HepG2 (cell line): ENCODE measurements around the gene ANKRD10. TPM values are rescaled to one million over a fixed set of nuclear protein-coding genes. Genes with fewer than 3 reads are reported as not detected.

Experiments
- ATAC-seq: fragments of 200-7000 bp; cut with Tn5 transposase; 3 replicates; pipeline ENCODE4 v1.9.1; 2020; ENCODE audit warnings: mild to moderate bottlenecking, moderate library complexity
- BruUV-seq: library from RNA; stranded (reverse); fragments of 400-500 nt; replicated peaks from 2 replicates; lab custom pipeline; 2021; lab: Mats Ljungman, UMichigan
- CTCF ChIA-PET: fragments of 300-600 bp; formaldehyde crosslinking; extraction: SDS; loops from one replicate; lab custom pipeline; 2021; ENCODE audit warnings: low total read pairs, inconsistent platforms, low intra/inter-chr PET ratio; lab: Yijun Ruan, JAX
- POLR2A ChIA-PET: fragments of 350-600 bp; sonication (Branson Sonifier 250); formaldehyde crosslinking; loops from one replicate; lab custom pipeline; 2020; ENCODE audit warnings: antibody characterized with exemption, inconsistent platforms; lab: Yijun Ruan, JAX
- DNase-seq: peaks from one replicate; pipeline ENCODE4 v3.0.0-alpha.2; 2015; ENCODE audit warnings: low spot score
- FAIRE-seq: peaks from 3 replicates; lab custom pipeline; 2011; peaks lifted over from hg19 to GRCh38; lab: Jason Lieb, UNC
- H2AFZ ChIP-seq: one replicate; pipeline ENCODE4 v1.6.1; 2011; ENCODE audit warnings: low read length, inconsistent platforms
- H3K27ac ChIP-seq: fragments of 300-600 bp; 3 replicates; pipeline ENCODE4 v1.8.0; 2011; ENCODE audit warnings: mixed run types, mild to moderate bottlenecking, mixed read lengths, low read length, inconsistent platforms; ENCODE audit not compliant: insufficient read depth; ENCODE audit errors: extremely low read length
- H3K27me3 ChIP-seq, 2 experiments: fragments of 200-600 bp in 1 of 2; 2 replicates in 1 of 2; 3 replicates in 1 of 2; pipeline versions ENCODE4 v1.6.0 to v1.8.0; 2011; ENCODE audit warnings: low read length in 2 of 2, mild to moderate bottlenecking in 2 of 2, moderate library complexity in 2 of 2, inconsistent platforms in 1 of 2; ENCODE audit not compliant: insufficient read depth in 2 of 2, control insufficient read depth in 1 of 2
- H3K36me3 ChIP-seq, 2 experiments: fragments of 200-600 bp in 1 of 2; replicated peaks in 1 of 2; 2 replicates in 1 of 2; 3 replicates in 1 of 2; pipeline versions ENCODE4 v1.5.1 to v1.8.0; 2011; ENCODE audit warnings: low read length in 2 of 2, inconsistent platforms in 1 of 2; ENCODE audit not compliant: insufficient read depth in 2 of 2, control insufficient read depth in 1 of 2
- H3K4me1 ChIP-seq: 2 replicates; pipeline ENCODE4 v1.5.1; 2012; ENCODE audit warnings: low read length, inconsistent platforms; ENCODE audit not compliant: insufficient read depth
- H3K4me2 ChIP-seq: 2 replicates; pipeline ENCODE4 v1.6.0; 2011; ENCODE audit warnings: low read depth, low read length, inconsistent platforms
- H3K4me3 ChIP-seq, 3 experiments: fragments of 200-600 bp in 1 of 3; sonication (generic), shearing (Covaris generic) in 1 of 3; replicated peaks in 1 of 3; 2 replicates each; pipeline ENCODE4 v1.5.1; 2011 to 2016; ENCODE audit warnings: low read length in 3 of 3, inconsistent platforms in 2 of 3, low read depth in 2 of 3, mild to moderate bottlenecking in 2 of 3, control low read depth in 1 of 3, mixed read lengths in 1 of 3; ENCODE audit not compliant: insufficient read depth in 1 of 3
- H3K79me2 ChIP-seq: one replicate; pipeline ENCODE4 v1.6.1; 2011; ENCODE audit warnings: low read length, inconsistent platforms; ENCODE audit not compliant: insufficient read depth
- H3K9ac ChIP-seq: 2 replicates; pipeline ENCODE4 v1.6.0; 2011; ENCODE audit warnings: mild to moderate bottlenecking, low read depth, low read length, inconsistent platforms; ENCODE audit not compliant: insufficient read depth
- H3K9me3 ChIP-seq: 2 replicates; pipeline ENCODE4 v1.5.1; 2012; ENCODE audit warnings: mild to moderate bottlenecking, low read length
- H4K20me1 ChIP-seq: 2 replicates; pipeline ENCODE4 v1.6.0; 2011; ENCODE audit warnings: inconsistent platforms, mild to moderate bottlenecking, low read length, moderate library complexity; ENCODE audit not compliant: insufficient read depth
- AHR ChIP-seq: IDR thresholded peaks from 2 replicates; pipeline ENCODE4 v1.6.1; 2018; ENCODE audit warnings: missing genetic modification reagents, missing compliant biosample characterization
- CENPX ChIP-seq: sonication (generic); formaldehyde crosslinking; IDR thresholded peaks from 2 replicates; pipeline ENCODE4 v1.9.0; 2021; ENCODE audit warnings: mild to moderate bottlenecking, missing genetic modification reagents, moderate library complexity
- DMAP1 ChIP-seq: IDR thresholded peaks from 2 replicates; pipeline ENCODE4 v1.6.1; 2016
- DPF2 ChIP-seq: sonication (generic); formaldehyde crosslinking; IDR thresholded peaks from 2 replicates; pipeline ENCODE4 v1.4.0; 2020; ENCODE audit warnings: mild to moderate bottlenecking, low read depth, missing genetic modification reagents, borderline replicate concordance
- FOXK2 ChIP-seq: fragments of 450-650 bp; IDR thresholded peaks from 2 replicates; pipeline ENCODE4 v1.6.1; 2016
- IKZF5 ChIP-seq: IDR thresholded peaks from 2 replicates; pipeline ENCODE4 v1.6.1; 2018; ENCODE audit warnings: missing genetic modification reagents, mild to moderate bottlenecking, missing compliant biosample characterization
- MYPOP ChIP-seq: sonication (generic); formaldehyde crosslinking; IDR thresholded peaks from 2 replicates; pipeline ENCODE4 v1.8.1; 2023; ENCODE audit warnings: mild to moderate bottlenecking, moderate library complexity, missing genetic modification reagents
- TAF1 ChIP-seq: sonication (generic); formaldehyde crosslinking; IDR thresholded peaks from 2 replicates; pipeline ENCODE4 v1.4.0; 2020; ENCODE audit warnings: missing genetic modification reagents
- THYN1 ChIP-seq: sonication (generic); formaldehyde crosslinking; IDR thresholded peaks from 2 replicates; pipeline ENCODE4 v1.8.1; 2023; ENCODE audit warnings: low read depth, mild to moderate bottlenecking, moderate library complexity, missing genetic modification reagents, borderline replicate concordance
- TOPORS ChIP-seq: sonication (generic); formaldehyde crosslinking; IDR thresholded peaks from 2 replicates; pipeline ENCODE4 v1.8.0; 2023; ENCODE audit warnings: mild to moderate bottlenecking, missing genetic modification reagents
- ZBTB3 ChIP-seq: sonication (generic); formaldehyde crosslinking; IDR thresholded peaks from 2 replicates; pipeline ENCODE4 v1.4.0; 2020; ENCODE audit warnings: low read depth, mild to moderate bottlenecking, moderate library complexity, missing genetic modification reagents, borderline replicate concordance
- ZNF446 ChIP-seq: sonication (generic); formaldehyde crosslinking; IDR thresholded peaks from 2 replicates; pipeline ENCODE4 v1.5.0; 2020; ENCODE audit warnings: mild to moderate bottlenecking, missing genetic modification reagents
- ZNF780A ChIP-seq: sonication (generic); formaldehyde crosslinking; IDR thresholded peaks from 2 replicates; pipeline ENCODE4 v1.8.0; 2022; ENCODE audit warnings: mild to moderate bottlenecking, missing genetic modification reagents, moderate library complexity
- WGBS: methylation state at CpG from one replicate; pipeline ENCODE4 v1.1.6; 2017; ENCODE audit warnings: low lambda C conversion rate; 5-methylcytosine and 5-hydroxymethylcytosine counted together
- in situ Hi-C: cut with HindIII; loops from 2 replicates; pipeline ENCODE4 v1.10.0; 2017; ENCODE audit warnings: low pct_unique_long_range_greater_than_20kb; ENCODE audit not compliant: extremely low pct_ligation_motif_present
- intact Hi-C: fragments of 100-400 bp; cut with micrococcal nuclease; formaldehyde crosslinking; loops from one replicate; pipeline ENCODE4 v1.10.0; 2022; ENCODE audit not compliant: unreplicated experiment
- polyA plus RNA-seq, 8 experiments: library from polyadenylated mRNA; depleted of rRNA in 3 of 8; stranded (reverse) in 7 of 8; unstranded in 1 of 8; fragments of >200 nt; fragmentation: Illumina TruSeq in 4 of 8; extraction: Trizol in 4 of 8; gene quantifications; 2 replicates each; pipeline versions ENCODE4 v1.2.1 to v1.2.3, GENCODE V29; 2011 to 2016; ENCODE audit warnings: low read depth in 4 of 8, missing spikeins in 1 of 8, mixed read lengths in 1 of 8; ENCODE audit not compliant: insufficient read depth in 1 of 8
- total RNA-seq, 5 experiments: library from RNA; depleted of rRNA; stranded (reverse); fragments of >200 nt; fragmentation: Illumina TruSeq; extraction: Trizol; gene quantifications; 2 replicates each; pipeline ENCODE4 v1.2.3, GENCODE V29; 2016; ENCODE audit warnings: low read depth in 1 of 5

Gene ANKRD10
- total and polyA plus RNA-seq, 2 of the 13 experiments (the other 11 are each of a cell fraction or from before 2014, with no cell fraction given), result 108 to 115 TPM

- CTCF ChIA-PET, result no interaction called here
- in situ Hi-C loops, result no loop called here
Measured at GRCh38 chr13:110850006-110850405, 64.9 kb downstream of the ANKRD10 start.

GRCh38 chr13:110845520-110845919, 69.3 kb downstream of the ANKRD10 start:
- FAIRE-seq (no peak), ATAC-seq (no peak), DNase-seq (no peak)
- Histone ChIP-seq H3K27ac (no peak overlapping the region), H3K4me2 (no peak overlapping the region), H3K9me3 (no peaks in the 10 kb centered on the region), H3K27me3 (peaks cover 1 to 27% of the 10 kb centered on the region in 2 experiments; a peak in 3 of 5 replicates), H3K4me1 (no peaks in the 10 kb centered on the region), H3K4me3 (no peak overlapping the region), H2AFZ (no peak overlapping the region), H4K20me1 (no peaks in the 10 kb centered on the region), H3K79me2 (no peaks in the 10 kb centered on the region), H3K9ac (no peak overlapping the region), H3K36me3 (no peaks in the 10 kb centered on the region)
- no peak for TF ChIP-seq AHR (CRISPR knock-in tag)
- TF ChIP-seq FOXK2, result no peak
- TF ChIP-seq DMAP1 (CRISPR knock-in tag), result no peak
- TF ChIP-seq IKZF5 (CRISPR knock-in tag), result no peak
- TF ChIP-seq ZNF780A (CRISPR knock-in tag), result no peak
- TF ChIP-seq THYN1 (CRISPR knock-in tag), result no peak
- no peak for TF ChIP-seq DPF2 (CRISPR knock-in tag)
- TF ChIP-seq CENPX (CRISPR knock-in tag), result no peak
- TF ChIP-seq MYPOP (CRISPR knock-in tag), result no peak
- TF ChIP-seq TAF1 (CRISPR knock-in tag), result no peak
- TF ChIP-seq ZNF446, result no peak
- CTCF ChIA-PET, result no interaction called here
- BruUV-seq, result no TSS peak
- 8% methylated on average over 3 of the region's 3 CpGs for WGBS
- intact Hi-C loops, result no loop called here
- POLR2A ChIA-PET, result no interaction called here
- in situ Hi-C loops, result no loop called here

More at GRCh38 chr13:110850006-110850405, 64.9 kb downstream of the ANKRD10 start:
- POLR2A ChIA-PET, result no interaction called here
- no peak for TF ChIP-seq ZBTB3
- no peak for TF ChIP-seq TOPORS (CRISPR knock-in tag)
- Histone ChIP-seq H3K4me1 (no peaks in the 10 kb centered on the region), H3K4me2 (no peak overlapping the region), H3K9ac (no peak overlapping the region), H3K79me2 (no peaks in the 10 kb centered on the region), H3K4me3 (no peak overlapping the region), H4K20me1 (no peaks in the 10 kb centered on the region), H3K27ac (no peak overlapping the region), H3K36me3 (no peaks in the 10 kb centered on the region), H3K27me3 (peaks cover 0 to 31% of the 10 kb centered on the region in 2 experiments; a peak in 4 of 5 replicates), H2AFZ (no peak overlapping the region), H3K9me3 (no peaks in the 10 kb centered on the region)
- no peak for DNase-seq
- no peak for ATAC-seq
- WGBS, result 3% methylated on average over 4 of the region's 4 CpGs
- no peak for FAIRE-seq
- no TSS peak for BruUV-seq
- intact Hi-C loops, result no loop called here
